ENCODE results near the gene NSMCE1.
A peak's percentile ranks its signal among the peaks of the same experiment; 100 is the strongest.
"Not testable (repeated sequence)": the region's sequence is repeated elsewhere in the genome, so short reads cannot be mapped to it uniquely, and the experiment has no call there.

Gene NSMCE1

GRCh38 chr16:27302126-27302525 lies 33.6 kb upstream of the NSMCE1 start:
- ATAC-seq, result no peak

- ATAC-seq, result no peak
Measured at GRCh38 chr16:27301236-27301861, 32.8 kb upstream of the NSMCE1 start.

DNA sequence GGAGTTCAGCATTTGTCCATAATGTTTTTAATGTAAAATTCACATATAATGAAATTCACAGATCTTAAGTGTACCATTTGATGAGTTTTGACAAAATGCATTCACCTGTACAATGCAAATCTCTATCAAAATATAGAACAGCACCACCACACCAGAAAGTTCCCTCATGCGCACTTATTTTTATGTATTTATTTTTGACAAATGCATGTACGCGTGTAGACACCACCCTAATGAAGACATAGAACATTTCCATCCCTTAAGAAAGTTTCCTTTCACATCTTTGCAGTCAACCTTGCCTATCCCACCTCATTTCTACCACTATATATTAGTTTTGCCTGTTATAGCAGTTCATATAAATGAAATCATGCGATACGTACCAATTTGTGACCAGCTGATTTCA lies 29.6 kb upstream of the NSMCE1 start:
- ATAC-seq, result no peak

- no peak for ATAC-seq
Measured at GRCh38 chr16:27293343-27293742, 24.8 kb upstream of the NSMCE1 start.

- ATAC-seq, result no peak
Measured at GRCh38 chr16:27291722-27292240, 23.2 kb upstream of the NSMCE1 start.

DNA sequence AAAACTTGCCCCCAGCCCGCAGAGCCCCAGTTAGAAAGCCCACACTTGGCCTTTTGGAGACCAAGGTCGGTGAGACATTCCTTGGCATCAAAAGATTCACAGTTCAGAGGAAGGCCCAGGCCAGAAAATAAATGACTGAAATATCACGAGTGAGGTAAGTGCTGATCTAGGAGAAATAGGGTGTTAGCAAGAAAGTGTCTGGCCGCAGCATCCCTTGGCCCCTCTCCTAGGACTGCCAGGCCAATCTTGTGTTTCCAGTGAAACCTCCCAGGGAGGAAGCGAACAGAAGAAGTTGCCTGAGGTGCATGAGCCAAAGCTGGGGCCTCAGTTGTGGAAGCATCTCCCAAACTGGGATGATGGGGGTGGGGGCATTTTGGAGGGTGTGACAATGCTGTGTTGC lies 22.5 kb upstream of the NSMCE1 start:
- ATAC-seq, result no peak

DNA sequence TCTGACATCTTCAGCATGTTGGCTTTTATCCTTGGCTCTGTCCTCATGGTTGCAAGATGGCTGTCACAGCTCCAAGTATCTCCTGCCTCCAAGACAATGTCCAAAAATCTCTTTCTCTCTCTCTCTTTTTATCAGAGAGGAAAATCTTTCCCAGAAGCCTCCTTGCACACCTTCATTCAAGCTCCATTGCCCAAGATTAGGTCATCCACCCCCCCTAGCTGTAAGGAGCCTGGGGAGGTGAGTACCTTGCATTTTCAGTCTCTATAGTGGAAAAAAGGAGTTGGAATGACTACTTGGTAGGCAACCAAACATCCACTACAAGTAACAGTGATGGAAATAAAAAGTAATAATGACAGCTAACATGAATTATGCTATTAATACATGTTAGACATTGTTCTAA lies 22.0 kb upstream of the NSMCE1 start:
- no peak for ATAC-seq

GRCh38 chr16:27289669-27290068 lies 21.1 kb upstream of the NSMCE1 start:
- peak in 1 of 2 donors; percentile 27 for ATAC-seq

GRCh38 chr16:27288313-27288712 lies 19.7 kb upstream of the NSMCE1 start:
- ATAC-seq, result not testable (repeated sequence)

DNA sequence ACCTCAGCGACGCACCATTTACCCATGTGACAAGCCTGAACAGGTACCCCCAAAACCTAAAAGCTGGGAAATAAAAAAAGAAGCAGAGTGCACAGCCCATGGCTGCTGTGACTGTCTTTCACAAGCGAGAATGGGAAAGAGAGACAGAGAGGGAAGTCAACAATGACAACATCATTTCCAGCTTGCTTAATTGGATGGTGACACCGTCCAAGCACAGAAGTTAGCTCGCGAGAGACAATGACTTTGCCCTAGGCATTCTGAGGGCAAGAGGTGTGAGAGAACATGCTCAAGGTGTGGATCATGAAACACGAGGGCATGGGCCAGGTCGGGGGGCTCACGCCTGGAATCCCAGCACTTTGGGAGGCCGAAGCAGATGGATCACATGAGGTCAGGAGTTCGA lies 19.3 kb upstream of the NSMCE1 start:
- no peak for ATAC-seq

DNA sequence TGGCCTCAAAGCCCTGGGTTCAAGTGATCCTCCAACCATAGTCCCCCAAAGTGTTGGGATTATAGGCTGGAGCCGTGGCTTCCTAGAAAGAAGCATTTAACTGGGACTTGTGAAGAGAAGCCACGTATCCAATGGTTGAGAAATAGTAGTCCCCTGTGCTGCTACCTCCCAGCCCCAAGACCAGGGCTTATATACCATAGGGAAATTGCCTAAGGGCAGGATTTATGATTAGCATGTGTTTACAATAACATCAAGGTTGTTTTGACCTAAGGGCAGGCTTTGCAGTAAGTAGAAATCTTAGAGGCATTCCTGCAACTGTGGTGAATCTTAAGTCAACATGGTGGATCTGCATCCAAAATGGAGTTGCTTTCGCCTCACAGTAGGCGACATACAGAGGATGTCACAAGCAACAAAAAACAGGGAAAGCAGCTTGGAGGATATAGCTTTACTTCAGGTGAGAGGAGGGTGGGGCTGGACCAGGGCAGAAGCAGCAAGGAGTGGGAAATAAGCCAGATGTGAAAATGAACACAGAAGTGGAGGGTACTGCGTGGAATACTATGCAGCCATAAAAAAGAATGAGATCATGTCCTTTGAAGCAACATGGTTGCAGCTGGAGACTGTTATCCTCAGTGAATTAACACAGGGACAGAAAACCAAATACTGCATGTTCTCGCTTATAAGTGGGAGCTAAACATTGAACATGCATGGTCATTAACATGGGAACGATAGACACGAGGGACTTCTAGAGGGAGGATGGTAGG lies 18.7 kb upstream of the NSMCE1 start:
- no peak for ATAC-seq

DNA sequence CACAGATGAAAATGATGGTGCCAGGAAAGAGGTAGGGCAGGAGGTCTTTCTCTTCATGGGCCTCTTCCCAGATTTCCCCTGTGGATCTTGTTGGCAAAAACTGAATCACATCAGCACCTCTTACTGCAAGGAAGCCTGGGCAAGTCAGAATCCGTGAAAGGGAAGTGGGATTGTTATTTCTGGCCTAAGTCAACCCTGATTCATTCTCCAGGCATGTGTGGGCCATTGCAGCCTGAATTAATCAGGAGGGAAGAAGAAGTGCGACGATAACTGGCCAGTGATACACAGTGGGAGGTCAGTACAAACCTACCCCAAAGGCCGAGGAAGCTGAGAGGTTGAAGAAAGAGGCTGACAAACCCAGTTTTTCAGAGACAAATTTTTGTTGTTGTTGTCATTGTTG lies 17.9 kb upstream of the NSMCE1 start:
- no peak for ATAC-seq

DNA sequence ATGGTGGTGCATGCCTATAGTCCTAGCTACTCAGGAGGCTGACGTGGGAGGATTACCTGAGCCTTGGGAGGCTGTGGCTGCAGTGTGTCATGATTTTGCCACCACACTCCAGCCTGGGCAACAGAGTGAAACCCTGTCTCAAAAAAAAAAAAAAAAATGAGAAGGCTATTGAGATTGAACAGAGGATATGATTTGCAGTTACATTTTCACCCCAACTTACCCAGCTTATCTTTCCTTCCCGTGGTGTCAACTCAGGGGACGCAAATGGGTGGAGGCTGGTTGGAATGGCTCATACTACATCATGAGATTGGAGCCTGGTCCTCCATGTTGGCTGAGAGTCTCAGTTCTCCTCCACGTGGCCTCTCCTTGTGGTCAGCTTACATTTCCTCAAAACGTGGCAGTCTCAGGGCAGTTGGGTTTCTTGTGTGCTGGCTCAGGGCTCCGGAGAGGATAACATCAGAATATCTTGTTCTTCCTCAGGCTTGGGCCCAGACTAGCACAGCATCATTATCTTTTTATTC lies 17.2 kb upstream of the NSMCE1 start:
- no peak for ATAC-seq

DNA sequence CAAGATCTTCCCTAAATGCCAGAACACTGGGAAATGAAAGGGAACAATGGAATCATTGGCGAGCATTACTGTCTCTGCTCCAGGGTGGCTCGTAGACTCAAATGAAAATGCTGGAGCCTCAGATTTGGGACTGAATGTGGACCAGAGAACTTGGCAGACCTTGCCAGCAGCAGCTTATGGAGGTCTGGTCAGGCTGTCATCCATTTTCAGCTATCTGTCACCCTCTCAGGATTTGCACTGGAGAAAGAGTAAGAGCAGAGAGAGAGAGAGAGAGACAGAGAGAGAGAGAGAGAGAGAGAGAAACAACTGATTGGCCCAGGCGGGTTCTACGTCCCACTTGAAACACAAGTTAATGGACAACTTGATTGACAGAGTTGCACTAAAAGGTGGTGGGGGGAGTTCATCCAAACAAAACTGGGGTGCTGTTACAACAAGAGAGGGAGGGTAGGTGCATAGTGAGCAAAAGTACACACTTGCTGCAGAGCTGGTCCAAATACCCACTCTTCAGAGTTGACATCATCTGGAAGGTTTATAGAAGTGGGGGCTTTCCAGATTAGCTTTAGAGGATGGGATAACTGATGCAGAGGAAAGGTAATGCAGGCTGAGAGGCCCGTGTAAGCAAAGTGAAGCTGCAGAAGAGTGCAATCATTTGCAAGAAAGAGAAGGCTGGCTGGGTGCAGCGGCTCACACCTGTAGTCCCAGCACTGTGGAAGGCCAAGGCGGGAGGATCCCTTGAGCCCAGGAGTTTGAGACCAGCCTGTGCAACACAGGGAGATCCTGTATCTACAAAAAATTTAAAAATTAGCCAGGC lies 16.5 kb upstream of the NSMCE1 start:
- ATAC-seq, result no peak

DNA sequence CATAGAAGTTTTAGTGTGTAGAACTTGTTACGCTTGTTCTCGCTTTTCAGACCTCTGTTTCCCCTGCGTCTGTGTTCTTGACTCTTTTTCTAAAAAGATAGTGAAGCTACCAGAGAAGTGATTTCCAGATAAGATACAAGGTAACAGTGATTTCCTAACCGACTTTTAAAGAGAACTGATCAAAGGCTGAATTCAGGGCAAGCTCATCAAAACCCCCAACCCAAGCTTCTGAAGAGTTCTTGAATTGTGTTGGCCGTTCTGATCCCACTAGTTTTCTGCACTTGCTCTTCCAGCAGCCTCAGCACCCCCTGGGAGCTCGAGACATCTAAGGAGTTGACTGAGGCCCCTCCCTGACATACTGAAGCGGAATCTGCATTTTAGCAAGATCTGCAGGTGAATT lies 12.7 kb upstream of the NSMCE1 start:
- no peak for ATAC-seq

- ATAC-seq, result no peak
Measured at GRCh38 chr16:27275394-27275793, 6.8 kb upstream of the NSMCE1 start.

DNA sequence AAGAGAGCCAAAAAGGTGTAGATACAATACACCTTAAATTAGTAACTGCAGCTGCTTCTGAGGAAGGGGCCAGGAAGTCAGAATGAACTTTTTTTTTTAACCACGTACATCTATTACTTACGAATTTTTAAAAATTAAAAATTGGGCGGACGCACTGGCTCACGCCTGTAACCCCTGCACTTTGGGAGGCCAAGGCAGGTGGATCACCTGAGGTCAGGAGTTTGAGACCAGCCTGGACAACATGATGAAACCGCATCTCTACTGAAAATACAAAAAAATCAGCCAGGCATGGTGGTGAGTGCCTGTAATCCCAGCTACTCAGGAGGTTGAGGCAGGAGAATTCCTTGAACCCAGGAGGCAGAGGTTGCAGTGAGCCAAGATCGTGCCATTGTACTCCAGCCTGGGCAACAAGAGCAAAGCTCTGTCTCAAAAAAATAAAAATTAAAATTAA lies 5.9 kb upstream of the NSMCE1 start:
- ATAC-seq, result not testable (repeated sequence)

- peak; percentile 88 to 89 for ATAC-seq
Measured at GRCh38 chr16:27273670-27274423, 5.3 kb upstream of the NSMCE1 start.

DNA sequence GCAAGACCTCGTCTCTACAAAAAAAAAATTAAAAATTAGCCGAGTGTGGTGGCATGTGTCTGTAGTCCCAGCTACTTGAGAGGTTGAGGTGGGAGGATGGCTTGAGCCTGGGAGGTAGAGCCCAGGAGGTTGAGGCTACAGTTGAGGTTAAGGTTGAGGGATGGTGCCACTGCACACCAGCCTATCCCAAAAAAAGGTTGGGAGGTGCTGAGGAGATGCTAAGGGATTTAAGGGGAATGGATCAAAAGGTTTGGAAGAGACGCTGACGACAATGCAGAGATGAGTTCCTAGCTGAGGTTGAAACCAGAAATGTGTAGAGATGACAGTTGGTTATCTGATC lies 4.7 kb upstream of the NSMCE1 start:
- no peak for ATAC-seq

DNA sequence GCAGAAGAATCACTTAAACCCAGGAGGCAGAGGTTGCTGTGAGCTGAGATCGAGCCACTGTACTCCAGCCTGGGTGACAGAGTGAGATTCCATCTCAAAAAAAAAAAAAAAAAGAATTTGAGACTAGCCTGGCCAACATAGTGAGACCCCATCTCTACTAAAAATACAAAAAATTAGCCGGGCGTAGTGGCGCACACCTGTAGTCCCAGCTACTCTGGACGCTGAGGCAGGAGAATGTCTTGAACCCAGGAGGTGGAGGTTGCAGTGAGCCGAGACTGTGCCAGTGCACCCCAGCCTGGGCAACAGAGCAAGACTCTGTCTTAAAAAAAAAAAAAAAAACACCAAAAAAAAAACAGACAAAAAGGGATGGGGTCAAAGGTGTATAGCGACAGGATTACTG lies 4.1 kb upstream of the NSMCE1 start:
- ATAC-seq, result not testable (repeated sequence)

DNA sequence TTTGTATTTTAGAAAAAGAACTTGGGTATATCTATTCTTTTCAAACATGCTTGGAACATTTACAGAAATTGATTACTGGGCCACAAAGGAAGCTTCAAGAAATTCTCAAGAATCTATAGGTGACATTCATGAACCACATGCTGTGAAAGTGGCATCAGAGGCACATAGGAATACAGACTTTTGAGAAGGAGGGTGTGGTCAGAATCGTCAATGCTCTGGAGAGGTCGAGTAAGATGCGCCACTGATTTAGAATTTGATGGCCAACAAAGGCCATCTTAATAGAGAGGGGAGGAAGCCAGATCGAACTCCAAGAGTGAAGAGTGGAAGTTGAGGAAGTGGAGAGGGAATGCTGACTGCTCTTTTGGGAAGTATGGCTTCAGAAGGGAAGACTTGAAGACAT lies 3.5 kb upstream of the NSMCE1 start:
- no peak for ATAC-seq

- no peak for ATAC-seq
Measured at GRCh38 chr16:27270349-27270748, 1.8 kb upstream of the NSMCE1 start.

Measured in activated CD4-positive, CD25-positive, alpha-beta regulatory T cell treated with anti-CD3 and anti-CD28 coated beads, Interleukin-2, amount 50 U/mL, for 24 hours (primary cell).